GM06990 (cell line): ENCODE measurements around the gene NUDCD3.
A peak's percentile ranks its signal among the peaks of the same experiment; 100 is the strongest.

Source experiments
- DNase-seq: peaks from one replicate; pipeline ENCODE4 v3.0.0-alpha.2; 2011; ENCODE audit not compliant: insufficient read length; ENCODE audit errors: extremely low read depth
- H3K27me3 ChIP-seq: replicated peaks from 2 replicates; pipeline ENCODE4 v1.6.0; 2011; ENCODE audit warnings: low read length; ENCODE audit not compliant: control insufficient read depth, insufficient read depth
- H3K36me3 ChIP-seq: 2 replicates; pipeline ENCODE4 v1.5.1; 2011; ENCODE audit warnings: low read length; ENCODE audit not compliant: control insufficient read depth, insufficient read depth
- H3K4me3 ChIP-seq: replicated peaks from 2 replicates; pipeline ENCODE4 v1.5.1; 2011; ENCODE audit warnings: low read depth, mild to moderate bottlenecking, control low read depth, low read length
- CTCF ChIP-seq: IDR thresholded peaks from 2 replicates; pipeline ENCODE4 v1.5.1; 2011; ENCODE audit warnings: low read length, control low read depth, mild to moderate bottlenecking, inconsistent platforms; ENCODE audit not compliant: insufficient read depth, poor library complexity, severe bottlenecking

The NUDCD3 gene

DNA sequence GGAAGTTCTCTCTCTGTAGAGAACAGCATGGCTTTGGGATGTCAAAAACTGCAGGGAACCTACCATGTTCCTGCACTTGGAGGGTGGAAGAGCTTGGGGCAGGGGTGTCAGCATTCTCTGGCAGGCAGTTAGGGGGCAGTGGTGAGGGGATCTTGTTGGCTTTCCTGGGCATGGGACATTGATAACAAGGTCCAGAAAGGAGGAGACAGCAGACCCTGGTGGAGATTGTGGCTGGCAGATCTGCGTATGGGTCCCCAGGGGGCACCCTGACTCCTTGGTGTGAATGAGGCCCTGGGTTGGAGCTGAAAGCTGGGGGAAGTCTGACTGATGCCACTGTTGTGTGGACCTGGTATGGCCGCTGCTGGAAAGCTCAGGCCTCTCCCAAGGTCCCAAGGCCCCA, 142.2 kb downstream of the NUDCD3 start:
- Histone ChIP-seq H3K36me3 (no peaks in the 10 kb centered on the region), H3K4me3 (no peak overlapping the region), H3K27me3 (no peaks in the 10 kb centered on the region)
- TF ChIP-seq CTCF = peak; percentile 61
- DNase-seq = no peak

- no peak for DNase-seq
- TF ChIP-seq CTCF = no peak
- no peak overlapping the region for H3K4me3 ChIP-seq
- no peaks in the 10 kb centered on the region for H3K27me3 ChIP-seq
- H3K36me3 ChIP-seq = no peaks in the 10 kb centered on the region
These were observed 142.8 kb downstream of the NUDCD3 start for GRCh38 chr7:44347546-44348114.

GRCh38 chr7:44346063-44346462, 144.4 kb downstream of the NUDCD3 start:
- no peak for TF ChIP-seq CTCF
- Histone ChIP-seq H3K27me3 (no peaks in the 10 kb centered on the region), H3K36me3 (no peaks in the 10 kb centered on the region), H3K4me3 (no peak overlapping the region)
- DNase-seq = no peak

GRCh38 chr7:44341401-44341800, 149.1 kb downstream of the NUDCD3 start:
- DNase-seq = no peak
- H3K36me3 ChIP-seq = no peaks in the 10 kb centered on the region
- no peak for TF ChIP-seq CTCF
- H3K27me3 ChIP-seq = no peaks in the 10 kb centered on the region
- no peak overlapping the region for H3K4me3 ChIP-seq

DNA sequence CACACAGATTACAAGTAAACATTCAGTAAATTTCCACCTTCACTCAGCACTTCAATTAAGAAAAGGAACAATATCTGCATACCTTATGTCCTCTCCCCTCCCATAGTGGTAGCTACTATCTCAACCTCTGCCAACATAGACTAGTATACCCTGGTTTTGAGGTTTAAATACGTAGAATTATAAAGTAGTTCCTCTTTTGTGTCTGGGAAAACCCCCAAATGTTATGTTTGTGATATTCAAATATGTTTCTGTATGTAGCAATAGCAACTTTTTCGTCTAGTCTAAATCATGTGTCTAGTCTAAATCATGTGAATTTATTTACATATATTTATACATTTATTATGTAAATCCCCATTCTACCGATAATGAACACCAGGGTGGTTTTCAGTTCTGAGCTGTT, 151.9 kb downstream of the NUDCD3 start:
- DNase-seq = no peak
- Histone ChIP-seq H3K4me3 (no peak overlapping the region), H3K36me3 (no peaks in the 10 kb centered on the region), H3K27me3 (no peaks in the 10 kb centered on the region)
- TF ChIP-seq CTCF = no peak

DNA sequence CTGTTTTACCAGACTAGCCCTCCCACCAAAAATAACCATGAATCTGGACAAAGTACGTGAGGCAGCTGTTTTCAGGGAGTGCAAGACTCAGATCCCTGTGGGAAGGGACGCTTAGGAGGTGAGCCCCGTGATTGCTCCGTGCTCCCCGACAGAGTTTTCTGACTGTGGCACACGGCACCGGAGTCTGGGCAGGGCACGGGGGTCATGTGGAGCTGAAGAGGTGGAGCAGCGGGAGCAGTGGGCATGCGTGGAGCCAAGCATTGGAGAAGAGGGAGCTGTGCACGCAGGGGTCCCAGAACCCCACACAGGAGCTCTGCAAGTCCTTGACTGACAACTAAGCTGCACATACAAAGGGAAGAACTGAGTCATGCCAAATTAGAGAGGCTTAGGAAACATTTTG, 154.0 kb downstream of the NUDCD3 start:
- DNase-seq = no peak
- Histone ChIP-seq H3K27me3 (no peaks in the 10 kb centered on the region), H3K36me3 (no peaks in the 10 kb centered on the region), H3K4me3 (no peak overlapping the region)
- no peak for TF ChIP-seq CTCF
